ENCODE measurements around the gene BBC3. TPM values are rescaled to one million over a fixed set of nuclear protein-coding genes. Genes with fewer than 3 reads are reported as not detected.
A peak's percentile ranks its signal among the peaks of the same experiment; 100 is the strongest.
"Not testable (repeated sequence)": the region's sequence is repeated elsewhere in the genome, so short reads cannot be mapped to it uniquely, and the experiment has no call there.

BBC3 gene, protein sequence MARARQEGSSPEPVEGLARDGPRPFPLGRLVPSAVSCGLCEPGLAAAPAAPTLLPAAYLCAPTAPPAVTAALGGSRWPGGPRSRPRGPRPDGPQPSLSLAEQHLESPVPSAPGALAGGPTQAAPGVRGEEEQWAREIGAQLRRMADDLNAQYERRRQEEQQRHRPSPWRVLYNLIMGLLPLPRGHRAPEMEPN
- 1 to 10 TPM; 1.1 to 2.9 (median 2.1) TPM for polyA plus RNA-seq (ENCODE audit: insufficient read length in 3 of 3)
- long read RNA-seq, donor 1, partial matches to known transcripts: 0 of 5 reads
- long read RNA-seq, donor 1, other reads (novel, unspliced or antisense): 0 of 5 reads
- long read RNA-seq, donor 2, partial matches to known transcripts: 0 of 6 reads
- long read RNA-seq, donor 2, other reads (novel, unspliced or antisense): 0 of 6 reads
- long read RNA-seq, donor 3, partial matches to known transcripts: 0 of 4 reads
- long read RNA-seq, donor 3, other reads (novel, unspliced or antisense): 0 of 4 reads
- long read RNA-seq, donor 4, partial matches to known transcripts: 0 of 2 reads
- long read RNA-seq, donor 4, other reads (novel, unspliced or antisense): 0 of 2 reads
- long read RNA-seq, donor 5, partial matches to known transcripts: 0 of 4 reads
- long read RNA-seq, donor 5, other reads (novel, unspliced or antisense): 0 of 4 reads
- long read RNA-seq, donor 6, partial matches to known transcripts: 0 of 3 reads
- long read RNA-seq, donor 6, other reads (novel, unspliced or antisense): 0 of 3 reads
- long read RNA-seq, donor 7, transcript BBC3-206 (1 exons, 1,747 nt): major isoform, 5 of 6 reads
- long read RNA-seq, donor 7, partial matches to known transcripts: 0 of 6 reads
- long read RNA-seq, donor 7, other reads (novel, unspliced or antisense): 0 of 6 reads
- long read RNA-seq, donor 8, transcript BBC3-206 (1 exons, 1,747 nt): major isoform, 6 of 9 reads
- long read RNA-seq, donor 8, partial matches to known transcripts: 0 of 9 reads
- long read RNA-seq, donor 8, other reads (novel, unspliced or antisense): 0 of 9 reads
- long read RNA-seq, donor 9, partial matches to known transcripts: 0 of 4 reads
- long read RNA-seq, donor 9, other reads (novel, unspliced or antisense): 0 of 4 reads
- long read RNA-seq, donor 10, partial matches to known transcripts: 0 of 6 reads
- long read RNA-seq, donor 10, other reads (novel, unspliced or antisense): 0 of 6 reads
- long read RNA-seq, donor 11, partial matches to known transcripts: 0 of 1 reads
- long read RNA-seq, donor 11, other reads (novel, unspliced or antisense): 0 of 1 reads
- long read RNA-seq, donor 12, partial matches to known transcripts: 0 of 1 reads
- long read RNA-seq, donor 12, other reads (novel, unspliced or antisense): 0 of 1 reads
- long read RNA-seq, donor 13, partial matches to known transcripts: 0 of 5 reads
- long read RNA-seq, donor 13, other reads (novel, unspliced or antisense): 0 of 5 reads
- long read RNA-seq, donor 14, partial matches to known transcripts: 0 of 6 reads
- long read RNA-seq, donor 14, other reads (novel, unspliced or antisense): 0 of 6 reads
- long read RNA-seq, donor 15, transcript BBC3-206 (1 exons, 1,747 nt): major isoform, 5 of 7 reads
- long read RNA-seq, donor 15, partial matches to known transcripts: 0 of 7 reads
- long read RNA-seq, donor 15, other reads (novel, unspliced or antisense): 0 of 7 reads
- long read RNA-seq, donor 16, transcript BBC3-206 (1 exons, 1,747 nt): major isoform, 8 of 10 reads
- long read RNA-seq, donor 16, partial matches to known transcripts: 0 of 10 reads
- long read RNA-seq, donor 16, other reads (novel, unspliced or antisense): 0 of 10 reads

DNA sequence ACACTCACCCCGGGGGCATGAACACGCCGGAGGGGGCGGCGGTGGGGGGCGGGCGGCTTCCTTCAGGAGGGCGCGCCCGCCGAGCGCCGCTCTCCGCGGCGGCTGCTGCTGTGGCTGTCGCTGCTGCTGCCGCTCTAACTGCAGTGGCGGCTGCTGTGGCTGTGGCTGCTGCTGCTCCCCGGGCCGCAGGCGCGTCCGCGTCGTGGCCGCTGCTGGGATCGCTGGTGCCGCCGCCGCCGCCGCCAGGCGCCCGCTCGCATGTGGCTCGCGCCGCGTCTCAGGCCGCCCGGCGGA is at the start of gene BBC3:
BBC3 (minus strand) TSS at position 279 of the 294 bp plus-strand sequence. CDS start 2,768 bp downstream, outside the sequence.
- DNase-seq (ENCODE audit: extremely low read depth in 1 of 11, low read depth in 9 of 11, low spot score in 4 of 11): no peak

- no peak for DNase-seq (ENCODE audit: extremely low read depth in 1 of 11, low read depth in 9 of 11, low spot score in 4 of 11)
Measured at GRCh38 chr19:47280183-47280797, 49.3 kb upstream of the BBC3 start.

- not testable (repeated sequence) for DNase-seq (ENCODE audit: extremely low read depth in 1 of 11, low read depth in 9 of 11, low spot score in 4 of 11)
Measured at GRCh38 chr19:47276513-47276912, 45.5 kb upstream of the BBC3 start.

GRCh38 chr19:47275791-47276461 is 44.9 kb upstream of the BBC3 start:
- no peak for DNase-seq (ENCODE audit: extremely low read depth in 1 of 11, low read depth in 9 of 11, low spot score in 4 of 11)

- DNase-seq (ENCODE audit: extremely low read depth in 1 of 11, low read depth in 9 of 11, low spot score in 4 of 11): no peak
Measured at GRCh38 chr19:47274891-47275761, 44.1 kb upstream of the BBC3 start.

DNA sequence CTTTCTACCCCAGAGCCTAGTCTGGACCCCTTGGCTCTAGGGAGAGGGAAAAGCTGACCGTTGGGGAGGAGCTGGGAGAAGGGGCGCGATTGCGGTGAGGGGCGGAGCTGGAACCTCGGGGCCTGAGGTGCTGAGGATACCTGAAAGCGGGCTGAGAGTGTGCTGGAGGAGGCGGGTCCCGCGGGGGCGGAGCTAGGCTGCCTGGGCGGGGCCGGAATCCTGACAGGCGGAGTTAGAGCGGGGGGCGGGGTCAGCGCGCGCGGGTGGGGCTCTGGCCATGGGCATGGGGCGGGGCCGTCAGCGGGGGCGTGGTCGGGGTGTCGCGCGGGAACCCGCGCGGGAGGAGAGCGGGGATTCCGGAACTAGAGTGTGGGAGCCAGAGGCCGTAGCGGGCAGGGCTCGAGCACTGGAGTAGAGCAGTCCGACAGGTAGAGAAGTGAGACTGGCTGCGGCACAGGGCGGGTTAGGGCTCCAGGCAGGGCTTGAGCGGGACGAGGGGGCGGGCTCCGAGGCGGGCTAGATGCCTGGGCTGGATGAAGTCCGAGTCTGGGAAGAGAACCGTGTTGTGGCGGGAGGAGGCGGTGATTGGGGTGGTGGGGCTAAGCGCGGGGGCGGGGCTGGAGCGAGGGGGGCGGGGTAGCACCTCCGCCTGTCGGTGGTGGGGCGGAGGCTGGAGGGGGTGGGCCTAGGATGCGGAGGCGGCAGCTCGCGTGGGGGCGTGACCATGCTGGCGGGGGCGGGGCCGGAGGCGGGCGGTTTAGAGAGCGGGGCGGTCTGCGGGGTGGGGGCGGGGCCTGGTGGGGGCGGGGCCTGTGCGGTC is 43.3 kb upstream of the BBC3 start, which contains the start of gene INAFM1:
INAFM1 (plus strand) TSS at position 815 of the 820 bp plus-strand sequence. CDS start 35 bp downstream, outside the sequence.
- peak; percentile 74 to 94 (median 88) for DNase-seq (ENCODE audit: extremely low read depth in 1 of 11, low read depth in 9 of 11, low spot score in 4 of 11)

- DNase-seq (ENCODE audit: extremely low read depth in 1 of 11, low read depth in 9 of 11, low spot score in 4 of 11): peak; percentile 77 to 92 (median 87)
Measured at GRCh38 chr19:47273313-47274070, 42.5 kb upstream of the BBC3 start.

GRCh38 chr19:47272448-47273312 is 41.7 kb upstream of the BBC3 start:
- no peak for DNase-seq (ENCODE audit: extremely low read depth in 1 of 11, low read depth in 9 of 11, low spot score in 4 of 11)

DNA sequence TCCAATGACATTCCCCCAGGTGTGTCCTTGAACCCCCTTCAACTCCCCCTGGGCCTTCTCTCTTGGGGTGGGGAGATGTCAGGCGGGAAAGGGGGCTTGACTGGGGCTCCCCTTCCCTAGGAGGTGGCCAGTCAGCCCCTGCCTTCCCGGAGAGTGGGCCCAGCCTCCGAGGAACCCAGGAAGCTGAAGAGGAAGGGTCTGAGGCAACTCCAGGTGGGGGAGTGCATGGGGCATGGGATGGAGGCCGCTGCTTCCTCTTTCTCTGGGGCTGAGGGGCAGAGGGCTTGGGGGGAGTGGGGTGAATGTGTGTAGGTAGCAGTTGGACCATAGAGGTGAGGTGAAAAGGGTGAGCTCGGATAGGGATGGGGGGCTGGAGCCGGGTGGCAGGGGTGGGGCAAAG is 41.0 kb upstream of the BBC3 start:
- no peak for DNase-seq (ENCODE audit: extremely low read depth in 1 of 11, low read depth in 9 of 11, low spot score in 4 of 11)

- DNase-seq (ENCODE audit: extremely low read depth in 1 of 11, low read depth in 9 of 11, low spot score in 4 of 11): no peak
Measured at GRCh38 chr19:47270408-47270807, 39.4 kb upstream of the BBC3 start.

DNA sequence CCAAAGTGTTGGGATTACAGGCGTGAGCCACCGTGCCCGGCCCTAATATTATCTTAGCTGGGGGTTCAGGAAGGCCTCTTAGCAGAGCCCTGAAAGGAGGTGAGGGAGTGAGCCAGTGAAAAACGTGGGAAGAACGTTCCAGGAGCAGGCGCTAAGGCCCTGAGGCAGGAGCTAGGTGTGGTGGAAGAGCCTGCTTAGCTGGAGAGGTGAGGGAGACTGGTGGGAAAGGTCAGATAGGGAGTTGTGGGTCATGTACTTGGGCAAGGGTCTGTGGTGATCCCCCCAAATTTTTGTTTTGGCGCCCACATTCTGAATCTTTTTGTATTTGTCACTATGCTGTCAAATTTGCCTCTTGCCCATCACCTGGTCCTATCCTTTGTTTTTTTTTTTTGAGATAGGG is 38.6 kb upstream of the BBC3 start:
- DNase-seq (ENCODE audit: extremely low read depth in 1 of 11, low read depth in 9 of 11, low spot score in 4 of 11): no peak

- DNase-seq (ENCODE audit: extremely low read depth in 1 of 11, low read depth in 9 of 11, low spot score in 4 of 11): no peak
Measured at GRCh38 chr19:47268028-47268427, 37.0 kb upstream of the BBC3 start.

GRCh38 chr19:47267350-47267759 is 36.4 kb upstream of the BBC3 start:
- no peak for DNase-seq (ENCODE audit: extremely low read depth in 1 of 11, low read depth in 9 of 11, low spot score in 4 of 11)

GRCh38 chr19:47266401-47266941 is 35.5 kb upstream of the BBC3 start:
- DNase-seq (ENCODE audit: extremely low read depth in 1 of 11, low read depth in 9 of 11, low spot score in 4 of 11): no peak
